Neuronal stem cell (in vitro differentiated cells): Measurements from ENCODE around the gene FAM174C.

Experiments used
- DNase-seq: peaks from one replicate; pipeline ENCODE4 v3.0.0-alpha.2; 2013; ENCODE audit warnings: low spot score
- H2AFZ ChIP-seq: one replicate; pipeline ENCODE4 v1.6.1; 2013; ENCODE audit warnings: mild to moderate bottlenecking, low read length, inconsistent platforms
- H2AK5ac ChIP-seq: 2 replicates; pipeline ENCODE4 v1.6.1; 2013; ENCODE audit warnings: low read depth, mild to moderate bottlenecking, inconsistent platforms, low read length, moderate library complexity, mixed read lengths
- H2BK120ac ChIP-seq: 2 replicates; pipeline ENCODE4 v1.6.1; 2013; ENCODE audit warnings: low read depth, mild to moderate bottlenecking, inconsistent platforms, low read length, moderate library complexity, mixed read lengths
- H2BK12ac ChIP-seq: one replicate; pipeline ENCODE4 v1.6.1; 2013; ENCODE audit warnings: low read length, inconsistent platforms
- H2BK15ac ChIP-seq: 2 replicates; pipeline ENCODE4 v1.6.1; 2013; ENCODE audit warnings: mild to moderate bottlenecking, low read length, inconsistent platforms, mixed read lengths
- H2BK5ac ChIP-seq: one replicate; pipeline ENCODE4 v1.6.1; 2013; ENCODE audit warnings: inconsistent platforms, mild to moderate bottlenecking, low read length, moderate library complexity
- H3K14ac ChIP-seq: one replicate; pipeline ENCODE4 v1.6.1; 2013; ENCODE audit warnings: low read length, inconsistent platforms
- H3K18ac ChIP-seq: 2 replicates; pipeline ENCODE4 v1.6.1; 2013; ENCODE audit warnings: low read length, inconsistent platforms
- H3K23ac ChIP-seq: 2 replicates; pipeline ENCODE4 v1.6.1; 2013; ENCODE audit warnings: low read depth, mild to moderate bottlenecking, mixed read lengths, low read length, inconsistent platforms; ENCODE audit not compliant: poor library complexity
- H3K27ac ChIP-seq: replicated peaks from 3 replicates; pipeline ENCODE4 v1.5.1; 2013; ENCODE audit warnings: low read length, inconsistent platforms
- H3K27me3 ChIP-seq, 3 experiments: 2 replicates each; pipeline ENCODE4 v1.6.1; 2013; ENCODE audit warnings: low read length in 3 of 3, mild to moderate bottlenecking in 2 of 3, inconsistent platforms in 1 of 3, low read depth in 1 of 3, mixed read lengths in 1 of 3, moderate library complexity in 1 of 3; ENCODE audit not compliant: control insufficient read depth in 3 of 3, insufficient read depth in 3 of 3
- H3K36me3 ChIP-seq, 2 donors: replicated peaks in 1 of 2; 2 replicates each; pipeline ENCODE4 v1.6.1; 2013; ENCODE audit warnings: low read length in 2 of 2; ENCODE audit not compliant: control insufficient read depth in 2 of 2, insufficient read depth in 2 of 2
- H3K4ac ChIP-seq: 2 replicates; pipeline ENCODE4 v1.6.1; 2013; ENCODE audit warnings: inconsistent platforms, mild to moderate bottlenecking, low read length, moderate library complexity
- H3K4me1 ChIP-seq, 2 donors: 1 replicate in 1 of 2; 2 replicates in 1 of 2; pipeline ENCODE4 v1.6.1; 2013; ENCODE audit warnings: low read length in 2 of 2, low read depth in 1 of 2; ENCODE audit not compliant: control insufficient read depth in 2 of 2, insufficient read depth in 1 of 2
- H3K4me2 ChIP-seq: one replicate; pipeline ENCODE4 v1.6.1; 2013; ENCODE audit warnings: mild to moderate bottlenecking, low read length, inconsistent platforms; ENCODE audit not compliant: insufficient read depth, poor library complexity, severe bottlenecking
- H3K4me3 ChIP-seq, 2 donors: 2 replicates each; pipeline ENCODE4 v1.5.1; 2013; ENCODE audit warnings: low read length in 2 of 2, mild to moderate bottlenecking in 2 of 2, inconsistent platforms in 1 of 2, moderate library complexity in 1 of 2
- H3K79me1 ChIP-seq: one replicate; pipeline ENCODE4 v1.6.1; 2013; ENCODE audit warnings: low read depth, mild to moderate bottlenecking, inconsistent platforms, low read length, moderate library complexity
- H3K9ac ChIP-seq: one replicate; pipeline ENCODE4 v1.6.1; 2013; ENCODE audit warnings: mild to moderate bottlenecking, low read depth, low read length, inconsistent platforms; ENCODE audit not compliant: poor library complexity
- H3K9me3 ChIP-seq, 2 donors: replicated peaks in 1 of 2; 2 replicates each; pipeline versions ENCODE3 to v1.6.1; 2013; ENCODE audit warnings: low read length in 2 of 2, mild to moderate bottlenecking in 2 of 2, inconsistent platforms in 1 of 2, low read depth in 1 of 2, mixed read lengths in 1 of 2, moderate library complexity in 1 of 2; ENCODE audit not compliant: control insufficient read depth in 2 of 2, insufficient read depth in 1 of 2
- H4K8ac ChIP-seq: one replicate; pipeline ENCODE4 v1.6.1; 2013; ENCODE audit warnings: low read depth, mild to moderate bottlenecking, inconsistent platforms, low read length, moderate library complexity
- H4K91ac ChIP-seq: one replicate; pipeline ENCODE4 v1.6.1; 2013; ENCODE audit warnings: low read length, low read depth, mild to moderate bottlenecking, inconsistent platforms; ENCODE audit not compliant: poor library complexity
- WGBS, 2 donors: extraction: QIAGEN DNeasy Blood & Tissue Kit; methylation state at CpG; one replicate each; pipeline ENCODE4 v1.1.7; 2013; ENCODE audit warnings: missing lambda C conversion rate in 2 of 2, mixed read lengths in 1 of 2; ENCODE audit not compliant: insufficient read length in 2 of 2, insufficient replicate concordance in 1 of 2; ENCODE audit errors: extremely low coverage in 2 of 2; 5-methylcytosine and 5-hydroxymethylcytosine counted together

The FAM174C gene

GRCh38 chr19:1292419-1293151 lies 17.3 kb downstream of the FAM174C start:
- no peak overlapping the region for H3K4me2 ChIP-seq
- no peak overlapping the region for H4K91ac ChIP-seq
- peaks cover 29% of the 10 kb centered on the region for H3K79me1 ChIP-seq
- no peak overlapping the region for H4K8ac ChIP-seq
- H2AK5ac ChIP-seq = no peak overlapping the region
- no CpG with 5 or more reads among the region's 17 CpGs for WGBS, 2 donors
- H3K36me3 ChIP-seq = peaks cover 3% of the 10 kb centered on the region in 2 donors
- H3K27ac ChIP-seq = no peak overlapping the region
- H3K9ac ChIP-seq = no peak overlapping the region
- H3K14ac ChIP-seq = no peak overlapping the region
- no peak overlapping the region for H2BK15ac ChIP-seq
- no peak overlapping the region for H2BK12ac ChIP-seq
- no peak overlapping the region for H2AFZ ChIP-seq
- no peak overlapping the region for H2BK5ac ChIP-seq
- no peak overlapping the region for H3K23ac ChIP-seq
- no peak overlapping the region for H3K18ac ChIP-seq
- H3K4me3 ChIP-seq = no peak overlapping the region
- H2BK120ac ChIP-seq = no peak overlapping the region
- peaks cover 6% of the 10 kb centered on the region in 2 donors for H3K4me1 ChIP-seq
- peaks cover 0 to 8% (median 0%) of the 10 kb centered on the region in 3 experiments for H3K27me3 ChIP-seq
- H3K9me3 ChIP-seq = no peaks in the 10 kb centered on the region
- no peak overlapping the region for H3K4ac ChIP-seq
- DNase-seq = no peak

GRCh38 chr19:1293782-1294604 lies 18.7 kb downstream of the FAM174C start:
- Histone ChIP-seq H4K8ac (no peak overlapping the region), H3K4ac (no peak overlapping the region), H3K36me3 (peaks cover 5 to 12% of the 10 kb centered on the region in 2 donors), H3K18ac (peak overlapping the region; percentile 17), H2BK120ac (no peak overlapping the region), H3K79me1 (peaks cover 16% of the 10 kb centered on the region), H3K9me3 (no peaks in the 10 kb centered on the region), H2AFZ (no peak overlapping the region), H3K4me1 (peaks cover 0 to 2% of the 10 kb centered on the region in 2 donors), H3K14ac (no peak overlapping the region), H2BK15ac (no peak overlapping the region), H3K27me3 (peaks cover 0 to 8% (median 0%) of the 10 kb centered on the region in 3 experiments), H3K9ac (no peak overlapping the region), H4K91ac (no peak overlapping the region), H2AK5ac (peak overlapping the region; percentile 84), H2BK5ac (peak overlapping the region; percentile 53), H2BK12ac (no peak overlapping the region), H3K23ac (no peak overlapping the region), H3K27ac (no peak overlapping the region), H3K4me3 (no peak overlapping the region), H3K4me2 (peak overlapping the region; percentile 2)
- no CpG with 5 or more reads among the region's 35 CpGs for WGBS, 2 donors
- no peak for DNase-seq

- Histone ChIP-seq H4K8ac (no peak overlapping the region), H2BK5ac (peak overlapping the region; percentile 53), H3K4me1 (no peaks in the 10 kb centered on the region), H2AK5ac (peak overlapping the region; percentile 84), H3K18ac (no peak overlapping the region), H3K4me3 (no peak overlapping the region), H3K4me2 (no peak overlapping the region), H2BK12ac (no peak overlapping the region), H3K14ac (peak overlapping the region; percentile 38), H3K27me3 (peaks cover 0 to 8% (median 0%) of the 10 kb centered on the region in 3 experiments), H3K36me3 (peaks cover 5 to 12% of the 10 kb centered on the region in 2 donors), H3K23ac (peak overlapping the region; percentile 96), H4K91ac (no peak overlapping the region), H3K9ac (no peak overlapping the region), H2AFZ (no peak overlapping the region), H2BK120ac (no peak overlapping the region), H2BK15ac (no peak overlapping the region), H3K27ac (no peak overlapping the region), H3K4ac (no peak overlapping the region), H3K79me1 (peaks cover 12% of the 10 kb centered on the region), H3K9me3 (no peaks in the 10 kb centered on the region)
- no CpG with 5 or more reads among the region's 14 CpGs for WGBS, 2 donors
- no peak for DNase-seq
These were observed 19.4 kb downstream of the FAM174C start for GRCh38 chr19:1294688-1295087.
